H9 (cell line): Measurements from ENCODE around the gene ALOX12B. TPM values are rescaled to one million over a fixed set of nuclear protein-coding genes. Genes with fewer than 3 reads are reported as not detected.

Source experiments
- DNase-seq: peaks from one replicate; pipeline ENCODE4 v3.0.0-alpha.2; 2017
- H2AFZ ChIP-seq: one replicate; pipeline ENCODE4 v1.6.1; 2013; ENCODE audit warnings: mild to moderate bottlenecking, low read length, control low read depth, moderate library complexity
- H2AK5ac ChIP-seq: 2 replicates; pipeline ENCODE4 v1.6.1; 2013; ENCODE audit warnings: low read length, control low read depth, mixed read lengths; ENCODE audit not compliant: insufficient read length
- H2BK120ac ChIP-seq: one replicate; pipeline ENCODE4 v1.6.1; 2013; ENCODE audit warnings: low read depth, mild to moderate bottlenecking, low read length, control low read depth, inconsistent platforms; ENCODE audit not compliant: poor library complexity, severe bottlenecking
- H2BK12ac ChIP-seq: 2 replicates; pipeline ENCODE4 v1.6.1; 2013; ENCODE audit warnings: low read length, control low read depth, mixed read lengths, low read depth; ENCODE audit not compliant: insufficient read length
- H2BK15ac ChIP-seq: 2 replicates; pipeline ENCODE4 v1.6.1; 2013; ENCODE audit warnings: low read depth, low read length, control low read depth
- H2BK20ac ChIP-seq: one replicate; pipeline ENCODE4 v1.6.1; 2013; ENCODE audit warnings: low read depth, mild to moderate bottlenecking, low read length, control low read depth, inconsistent platforms; ENCODE audit not compliant: poor library complexity, severe bottlenecking
- H2BK5ac ChIP-seq: 2 replicates; pipeline ENCODE4 v1.6.1; 2013; ENCODE audit warnings: low read length, control low read depth, mixed read lengths; ENCODE audit not compliant: insufficient read length
- H3K14ac ChIP-seq: 2 replicates; pipeline ENCODE4 v1.6.1; 2013; ENCODE audit warnings: low read length, control low read depth; ENCODE audit not compliant: insufficient read depth
- H3K18ac ChIP-seq: 2 replicates; pipeline ENCODE4 v1.6.1; 2013; ENCODE audit warnings: low read depth, mild to moderate bottlenecking, mixed read lengths, low read length, control low read depth; ENCODE audit not compliant: insufficient read length
- H3K23ac ChIP-seq: 2 replicates; pipeline ENCODE4 v1.6.1; 2013; ENCODE audit warnings: low read length, control low read depth, mixed read lengths, low read depth; ENCODE audit not compliant: insufficient read length
- H3K23me2 ChIP-seq: 2 replicates; pipeline ENCODE4 v1.6.1; 2013; ENCODE audit warnings: low read depth, mild to moderate bottlenecking, mixed read lengths, low read length, control low read depth; ENCODE audit not compliant: insufficient read length, poor library complexity, severe bottlenecking
- H3K27ac ChIP-seq: 2 replicates; pipeline ENCODE4 v1.5.1; 2013; ENCODE audit warnings: low read length, control low read depth, mixed read lengths, low read depth; ENCODE audit not compliant: insufficient read length
- H3K27me3 ChIP-seq: 2 replicates; pipeline ENCODE4 v1.6.1; 2013; ENCODE audit warnings: low read length, control low read depth, inconsistent platforms; ENCODE audit not compliant: insufficient read depth
- H3K4ac ChIP-seq: 2 replicates; pipeline ENCODE4 v1.6.1; 2013; ENCODE audit warnings: low read depth, mild to moderate bottlenecking, control low read depth, inconsistent platforms, low read length, moderate library complexity
- H3K4me1 ChIP-seq: 2 replicates; pipeline ENCODE4 v1.6.1; 2013; ENCODE audit warnings: low read length, control low read depth, inconsistent platforms; ENCODE audit not compliant: insufficient read depth
- H3K4me2 ChIP-seq: 2 replicates; pipeline ENCODE4 v1.6.1; 2013; ENCODE audit warnings: low read length, control low read depth, mixed read lengths; ENCODE audit not compliant: insufficient read length, insufficient read depth
- H3K56ac ChIP-seq: 2 replicates; pipeline ENCODE4 v1.6.1; 2013; ENCODE audit warnings: low read depth, mild to moderate bottlenecking, mixed read lengths, low read length, control low read depth; ENCODE audit not compliant: insufficient read length
- H3K79me1 ChIP-seq: 2 replicates; pipeline ENCODE4 v1.6.1; 2013; ENCODE audit warnings: low read depth, mild to moderate bottlenecking, moderate library complexity, low read length, control low read depth, inconsistent platforms; ENCODE audit not compliant: insufficient read depth, poor library complexity, severe bottlenecking
- H3K79me2 ChIP-seq: 2 replicates; pipeline ENCODE4 v1.6.1; 2013; ENCODE audit warnings: low read length, control low read depth, inconsistent platforms; ENCODE audit not compliant: insufficient read depth
- H3K9ac ChIP-seq: 2 replicates; pipeline ENCODE4 v1.6.1; 2013; ENCODE audit warnings: low read length, control low read depth, mixed read lengths; ENCODE audit not compliant: insufficient read length; ENCODE audit errors: extremely low read depth
- H3K9me3 ChIP-seq: one replicate; pipeline ENCODE4 v1.6.1; 2013; ENCODE audit warnings: low read depth, low read length, inconsistent platforms; ENCODE audit not compliant: control insufficient read depth
- H3T11ph ChIP-seq: one replicate; pipeline ENCODE4 v1.6.1; 2013; ENCODE audit warnings: mild to moderate bottlenecking, low read length, control low read depth, inconsistent platforms
- H4K20me1 ChIP-seq: one replicate; pipeline ENCODE4 v1.6.1; 2013; ENCODE audit not compliant: control insufficient read depth, insufficient read length, insufficient read depth
- H4K5ac ChIP-seq: 2 replicates; pipeline ENCODE4 v1.6.1; 2013; ENCODE audit warnings: low read depth, mild to moderate bottlenecking, mixed read lengths, low read length, control low read depth; ENCODE audit not compliant: insufficient read length
- H4K8ac ChIP-seq: replicated peaks from 2 replicates; pipeline ENCODE4 v1.6.1; 2013; ENCODE audit warnings: low read length, control low read depth, mixed read lengths, low read depth; ENCODE audit not compliant: insufficient read length
- H4K91ac ChIP-seq: 2 replicates; pipeline ENCODE4 v1.6.1; 2013; ENCODE audit warnings: low read depth, mild to moderate bottlenecking, moderate library complexity, mixed read lengths, low read length, control low read depth; ENCODE audit not compliant: insufficient read length
- H3K27ac Mint-ChIP-seq, 3 experiments: 2 replicates in 2 of 3; 3 replicates in 1 of 3; pipeline ENCODE4 v1.8.0; 2020 to 2021; ENCODE audit warnings: mixed read lengths in 3 of 3, mild to moderate bottlenecking in 1 of 3, moderate library complexity in 1 of 3
- H3K27me3 Mint-ChIP-seq: 2 replicates; pipeline ENCODE4 v1.8.0; 2021; ENCODE audit warnings: low read depth, mild to moderate bottlenecking, moderate library complexity, mixed read lengths
- H3K36me3 Mint-ChIP-seq, 3 experiments: 2 replicates in 2 of 3; 3 replicates in 1 of 3; pipeline ENCODE4 v1.8.0; 2020 to 2021; ENCODE audit warnings: low read depth in 3 of 3, mixed read lengths in 3 of 3; ENCODE audit not compliant: insufficient read depth in 1 of 3
- H3K4me1 Mint-ChIP-seq, 2 experiments: 2 replicates each; pipeline ENCODE4 v1.8.0; 2020; ENCODE audit warnings: mixed read lengths in 2 of 2
- H3K4me3 Mint-ChIP-seq, 2 experiments: 2 replicates in 1 of 2; 3 replicates in 1 of 2; pipeline ENCODE4 v1.8.0; 2020 to 2021; ENCODE audit warnings: mild to moderate bottlenecking in 2 of 2, mixed read lengths in 2 of 2, moderate library complexity in 1 of 2
- H3K9me3 Mint-ChIP-seq, 2 experiments: 2 replicates in 1 of 2; 3 replicates in 1 of 2; pipeline ENCODE4 v1.8.0; 2020; ENCODE audit warnings: mild to moderate bottlenecking in 2 of 2, mixed read lengths in 2 of 2, moderate library complexity in 1 of 2
- CTCF ChIP-seq: fragments of 200-600 bp; sonication (generic); conservative IDR thresholded peaks from 3 replicates; pipeline ENCODE4 v1.8.0; 2021; ENCODE audit warnings: antibody characterized with exemption, mild to moderate bottlenecking
- WGBS: extraction: QIAGEN DNeasy Blood & Tissue Kit; methylation state at CpG from one replicate; pipeline ENCODE4 v1.1.7; 2013; ENCODE audit warnings: missing lambda C conversion rate, low lambda C conversion rate, mixed read lengths; ENCODE audit not compliant: insufficient read length; ENCODE audit errors: extremely low coverage; 5-methylcytosine and 5-hydroxymethylcytosine counted together
- total RNA-seq: library from RNA; stranded (reverse); gene quantifications from 2 replicates; pipeline ENCODE4 v1.2.1, GENCODE V29; 2021

The ALOX12B gene
- total RNA-seq, 1 experiment from 2014 or later: 1.2 TPM

GRCh38 chr17:8120520-8121406 is 33.2 kb upstream of the ALOX12B start:
- DNase-seq: peak; percentile 97
- Histone ChIP-seq H3K79me1 (no peaks in the 10 kb centered on the region), H4K5ac (no peak overlapping the region), H3K27ac (no peak overlapping the region), H2AK5ac (no peak overlapping the region), H3K23ac (no peak overlapping the region), H3K56ac (no peak overlapping the region), H3K9me3 (no peaks in the 10 kb centered on the region), H3T11ph (no peak overlapping the region), H2BK120ac (no peak overlapping the region), H3K4me1 (no peaks in the 10 kb centered on the region; the same call in 1 of the 2 replicates), H4K91ac (no peak overlapping the region), H4K8ac (no peak overlapping the region), H3K27me3 (peaks cover 43% of the 10 kb centered on the region), H3K4me2 (peak overlapping the region; percentile 52), H3K23me2 (peaks cover 56% of the 10 kb centered on the region), H3K9ac (peak overlapping the region; percentile 39), H2BK15ac (no peak overlapping the region), H3K14ac (no peak overlapping the region), H3K79me2 (no peaks in the 10 kb centered on the region), H3K18ac (no peak overlapping the region), H2BK20ac (no peak overlapping the region), H2BK5ac (no peak overlapping the region), H2BK12ac (no peak overlapping the region), H4K20me1 (no peaks in the 10 kb centered on the region), H2AFZ (no peak overlapping the region), H3K4ac (no peak overlapping the region)
- Mint-ChIP-seq H3K27ac (peak overlapping the region; percentile 28 to 96 (median 82); a peak in 5 of 7 replicates), H3K36me3 (no peaks in the 10 kb centered on the region; a peak in 2 of 7 replicates), H3K9me3 (peaks cover 4 to 8% of the 10 kb centered on the region in 2 experiments; a peak in 3 of 5 replicates), H3K4me3 (peak overlapping the region; percentile 91 to 93), H3K27me3 (peaks cover 85% of the 10 kb centered on the region), H3K4me1 (peaks cover 35 to 42% of the 10 kb centered on the region in 2 experiments)
- no CpG with 5 or more reads among the region's 40 CpGs for WGBS
- peak; percentile 63 for TF ChIP-seq CTCF
